BLaER1 treated with 17β-estradiol and CSF1 and Interleukin-3, amounts not matched to agents 10 nM and 100 nM (cell line): ENCODE data around the gene ALK.
"Not testable (repeated sequence)": the region's sequence is repeated elsewhere in the genome, so short reads cannot be mapped to it uniquely, and the experiment has no call there.

Experiments
- H3K27ac ChIP-seq, 11 experiments: shearing (Covaris generic); formaldehyde crosslinking; 2 replicates each; pipeline ENCODE4 v1.8.1; 2022
- H3K27me3 ChIP-seq, 11 experiments: shearing (Covaris generic); formaldehyde crosslinking; 2 replicates each; pipeline ENCODE4 v1.8.1; 2022
- H3K36me3 ChIP-seq, 11 experiments: shearing (Covaris generic); formaldehyde crosslinking; 2 replicates each; pipeline ENCODE4 v1.8.1; 2022
- H3K4me1 ChIP-seq, 10 experiments: shearing (Covaris generic); formaldehyde crosslinking; 2 replicates each; pipeline ENCODE4 v1.8.1; 2022
- H3K4me2 ChIP-seq, 11 experiments: shearing (Covaris generic); formaldehyde crosslinking; 2 replicates each; pipeline ENCODE4 v1.8.1; 2022
- H3K4me3 ChIP-seq, 10 experiments: shearing (Covaris generic); formaldehyde crosslinking; 2 replicates each; pipeline ENCODE4 v1.8.1; 2022
- H3K9ac ChIP-seq, 11 experiments: shearing (Covaris generic); formaldehyde crosslinking; 2 replicates each; pipeline ENCODE4 v1.8.1; 2022
- H3K9me3 ChIP-seq, 11 experiments: shearing (Covaris generic); formaldehyde crosslinking; replicated peaks in 1 of 11; 2 replicates each; pipeline ENCODE4 v1.8.1; 2022
- H4K20me1 ChIP-seq, 11 experiments: shearing (Covaris generic); formaldehyde crosslinking; 2 replicates each; pipeline ENCODE4 v1.8.1; 2022
- Cebpa-rat ChIP-seq, 11 experiments: shearing (Covaris generic); IDR thresholded peaks; 2 replicates each; pipeline ENCODE4 v1.8.1; 2022

ALK gene

DNA sequence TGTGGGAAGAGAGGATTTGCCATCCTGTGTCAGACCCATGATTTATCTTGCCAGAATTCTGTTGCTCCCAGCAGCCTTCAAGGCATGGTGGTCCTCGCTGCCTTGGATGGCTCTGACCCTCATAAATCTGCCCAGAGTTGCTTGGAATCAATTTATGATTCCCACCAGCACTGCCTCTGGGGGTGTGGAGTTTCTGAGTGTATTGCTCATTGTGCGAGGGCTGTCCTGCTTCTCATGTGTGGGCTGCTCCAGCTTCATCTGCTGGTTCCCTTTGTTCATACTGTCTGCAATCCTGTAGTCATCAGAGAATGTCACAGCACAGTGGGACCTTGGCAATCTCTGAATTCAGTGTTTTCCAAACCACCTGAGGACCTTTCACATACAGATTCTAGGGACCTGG, 666.4 kb downstream of the ALK start:
- TF ChIP-seq Cebpa-rat (IDR thresholded peaks at IDR 0.05) = no peak
- no peaks in the 10 kb centered on the region for H3K36me3 ChIP-seq
- H3K27ac ChIP-seq = no peak overlapping the region
- H3K4me1 ChIP-seq = peaks cover 0 to 8% (median 3%) of the 10 kb centered on the region in 10 experiments; a peak in 10 of 20 replicates
- H3K4me3 ChIP-seq = no peak overlapping the region
- H3K4me2 ChIP-seq = no peak overlapping the region
- 0 out of 22 replicates have a peak, but pooled peaks cover 0 to 4% (median 0%) of the 10 kb centered on the region in 11 experiments for H3K9me3 ChIP-seq
- H3K9ac ChIP-seq = no peak overlapping the region
- no peaks in the 10 kb centered on the region for H4K20me1 ChIP-seq
- no peaks in the 10 kb centered on the region for H3K27me3 ChIP-seq

DNA sequence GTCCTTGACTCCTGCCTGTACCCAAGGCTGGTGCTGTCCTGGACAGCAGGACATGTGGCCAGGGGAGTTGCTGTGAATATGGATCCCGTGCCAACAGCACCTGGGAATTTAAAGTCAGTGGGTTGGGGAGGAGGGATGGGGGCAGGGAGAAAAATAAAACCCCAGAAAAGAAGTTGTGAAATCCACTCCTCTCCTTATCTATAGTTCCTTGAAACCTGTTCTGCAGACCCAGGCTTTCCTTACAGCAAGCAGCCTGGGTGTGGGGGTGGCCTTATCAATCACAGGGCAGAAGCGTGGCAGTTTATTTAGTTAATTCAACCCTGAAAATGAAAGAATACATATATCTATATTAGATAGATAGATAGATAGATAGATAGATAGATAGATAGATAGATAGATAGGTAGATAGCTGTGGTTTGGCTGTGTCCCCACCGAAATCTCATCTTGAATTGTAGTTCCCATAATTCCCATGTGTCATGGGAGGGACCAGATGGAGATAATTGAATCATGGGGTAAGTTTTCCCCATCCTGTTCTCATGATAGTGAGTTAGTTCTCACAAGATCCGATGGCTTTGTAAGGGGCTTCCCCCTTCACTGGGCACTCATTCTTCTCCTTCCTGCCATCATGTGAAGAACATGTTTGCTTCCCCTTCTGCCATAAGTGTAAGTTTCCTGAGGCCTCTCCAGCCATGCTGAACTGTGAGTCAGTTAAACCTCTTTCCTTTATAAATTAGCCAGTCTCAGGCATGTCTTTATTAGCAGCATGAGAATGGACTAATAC, 667.7 kb downstream of the ALK start:
- H4K20me1 ChIP-seq, H3K27me3 ChIP-seq, H3K9ac ChIP-seq, H3K4me2 ChIP-seq, H3K9me3 ChIP-seq, H3K27ac ChIP-seq, H3K4me3 ChIP-seq, H3K36me3 ChIP-seq: not testable (repeated sequence)
- H3K4me1 ChIP-seq = peaks cover 0 to 21% (median 16%) of the 10 kb centered on the region in 10 experiments; a peak in 16 of 20 replicates

DNA sequence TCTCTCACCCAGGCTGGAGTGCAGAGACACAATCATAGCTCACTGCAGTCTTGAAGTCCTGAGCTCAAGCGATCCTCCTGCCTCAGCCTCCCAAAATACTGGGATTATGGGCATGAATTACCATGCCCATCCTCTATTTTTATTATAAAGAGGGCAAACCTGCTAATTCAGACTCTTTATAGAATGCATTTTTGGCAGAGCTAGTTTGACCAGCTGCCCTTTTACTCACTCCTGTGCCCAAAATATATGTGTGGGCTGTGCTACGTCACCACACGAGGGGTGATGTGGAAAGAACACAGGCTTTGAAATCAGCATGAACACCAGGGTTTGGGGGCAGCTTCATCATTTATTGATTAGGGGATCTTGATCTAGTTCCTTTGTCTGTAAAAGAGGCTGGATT, 668.4 kb downstream of the ALK start:
- Histone ChIP-seq H3K36me3 (no peaks in the 10 kb centered on the region), H3K4me3 (no peak overlapping the region), H3K9me3 (0 out of 22 replicates have a peak, but pooled peaks cover 0 to 4% (median 0%) of the 10 kb centered on the region in 11 experiments), H4K20me1 (no peaks in the 10 kb centered on the region), H3K4me2 (no peak overlapping the region), H3K27ac (no peak overlapping the region), H3K9ac (no peak overlapping the region), H3K27me3 (no peaks in the 10 kb centered on the region), H3K4me1 (peaks cover 0 to 28% (median 23%) of the 10 kb centered on the region in 10 experiments; a peak in 16 of 20 replicates)
- no peak for TF ChIP-seq Cebpa-rat (IDR thresholded peaks at IDR 0.05)

DNA sequence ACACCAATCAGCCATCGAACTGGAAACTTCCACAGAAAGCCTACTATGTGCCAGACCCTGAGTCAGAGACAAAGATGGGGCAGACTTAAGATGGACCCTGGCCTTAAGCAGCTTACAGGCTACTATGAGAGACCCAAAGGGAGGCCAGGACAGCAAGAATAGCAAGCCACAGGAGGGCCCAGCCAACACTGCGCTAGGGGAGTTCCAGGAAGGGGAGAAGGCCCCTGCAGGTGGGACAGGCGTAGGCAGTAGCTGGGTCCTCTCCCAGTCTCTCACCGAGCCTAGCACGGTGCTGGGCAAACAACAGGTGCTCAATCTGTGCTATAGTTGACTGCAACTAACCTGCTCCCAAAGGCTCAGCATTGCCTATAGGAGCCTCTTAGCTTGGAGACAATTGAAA, 670.0 kb downstream of the ALK start:
- Histone ChIP-seq H3K27me3 (no peaks in the 10 kb centered on the region), H3K9ac (no peak overlapping the region), H3K36me3 (no peaks in the 10 kb centered on the region), H3K4me1 (peaks cover 0 to 29% (median 23%) of the 10 kb centered on the region in 10 experiments; a peak in 16 of 20 replicates), H3K4me3 (no peak overlapping the region), H3K9me3 (0 out of 22 replicates have a peak, but pooled peaks cover 0 to 4% (median 0%) of the 10 kb centered on the region in 11 experiments), H3K4me2 (no peak overlapping the region), H3K27ac (no peak overlapping the region), H4K20me1 (0 out of 22 replicates have a peak, but pooled peaks cover 0 to 3% (median 0%) of the 10 kb centered on the region in 11 experiments)
- TF ChIP-seq Cebpa-rat (IDR thresholded peaks at IDR 0.05) = no peak

DNA sequence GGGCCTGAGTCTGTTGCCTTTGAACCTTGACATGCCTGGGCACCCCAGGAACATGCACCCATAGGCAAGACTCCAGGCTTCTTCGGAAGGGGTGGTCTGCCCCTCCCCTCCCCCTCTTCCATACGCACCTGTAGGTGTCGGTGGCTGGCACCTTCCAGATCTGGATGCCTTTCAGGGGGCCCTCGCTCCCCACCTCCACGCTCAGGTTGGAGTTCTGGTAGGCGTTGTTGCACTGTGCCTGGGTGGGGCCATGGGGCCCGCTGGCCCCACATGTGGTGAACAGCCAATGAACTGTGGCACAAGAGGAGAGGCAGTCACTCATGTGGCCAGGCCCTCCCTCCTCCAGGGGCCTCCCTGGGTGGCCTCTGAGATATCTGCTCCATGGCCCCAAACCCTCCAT, 670.4 kb downstream of the ALK start:
- no peak for TF ChIP-seq Cebpa-rat (IDR thresholded peaks at IDR 0.05)
- Histone ChIP-seq H3K4me1 (peaks cover 0 to 29% (median 23%) of the 10 kb centered on the region in 10 experiments; a peak in 16 of 20 replicates), H3K4me3 (no peak overlapping the region), H3K27me3 (no peaks in the 10 kb centered on the region), H3K27ac (no peak overlapping the region), H3K9ac (no peak overlapping the region), H3K9me3 (0 out of 22 replicates have a peak, but pooled peaks cover 0 to 4% (median 0%) of the 10 kb centered on the region in 11 experiments), H4K20me1 (0 out of 22 replicates have a peak, but pooled peaks cover 0 to 3% (median 0%) of the 10 kb centered on the region in 11 experiments), H3K4me2 (no peak overlapping the region), H3K36me3 (no peaks in the 10 kb centered on the region)

DNA sequence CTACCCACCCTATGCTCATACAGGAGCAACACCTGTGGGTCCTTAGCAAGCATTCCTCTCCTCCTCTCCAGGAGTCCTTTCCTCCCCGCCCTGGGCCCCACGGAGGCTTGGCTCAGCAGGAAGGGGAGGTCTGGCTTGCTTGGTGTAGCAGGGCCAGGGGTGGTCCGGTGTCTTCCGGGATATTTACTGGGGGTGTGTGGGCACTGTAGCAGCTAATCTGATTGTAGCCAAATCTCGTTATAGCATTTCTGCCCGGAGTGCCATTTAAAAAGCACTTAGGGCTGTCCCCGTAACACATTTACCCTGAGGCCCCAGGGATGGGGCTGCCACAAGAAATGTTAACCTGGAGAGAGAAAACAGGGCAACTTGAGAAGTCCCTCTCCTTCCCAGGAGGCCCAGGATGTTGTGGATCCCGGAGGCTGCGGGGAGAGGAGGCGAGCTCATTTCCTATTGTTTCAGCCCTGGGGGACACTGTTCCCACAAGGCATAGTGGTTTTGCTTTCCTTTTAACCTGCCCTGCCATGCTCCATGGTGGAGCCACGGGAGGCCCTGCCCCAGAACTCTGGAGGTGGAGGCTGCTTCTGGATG, 671.6 kb downstream of the ALK start:
- no peak for TF ChIP-seq Cebpa-rat (IDR thresholded peaks at IDR 0.05)

DNA sequence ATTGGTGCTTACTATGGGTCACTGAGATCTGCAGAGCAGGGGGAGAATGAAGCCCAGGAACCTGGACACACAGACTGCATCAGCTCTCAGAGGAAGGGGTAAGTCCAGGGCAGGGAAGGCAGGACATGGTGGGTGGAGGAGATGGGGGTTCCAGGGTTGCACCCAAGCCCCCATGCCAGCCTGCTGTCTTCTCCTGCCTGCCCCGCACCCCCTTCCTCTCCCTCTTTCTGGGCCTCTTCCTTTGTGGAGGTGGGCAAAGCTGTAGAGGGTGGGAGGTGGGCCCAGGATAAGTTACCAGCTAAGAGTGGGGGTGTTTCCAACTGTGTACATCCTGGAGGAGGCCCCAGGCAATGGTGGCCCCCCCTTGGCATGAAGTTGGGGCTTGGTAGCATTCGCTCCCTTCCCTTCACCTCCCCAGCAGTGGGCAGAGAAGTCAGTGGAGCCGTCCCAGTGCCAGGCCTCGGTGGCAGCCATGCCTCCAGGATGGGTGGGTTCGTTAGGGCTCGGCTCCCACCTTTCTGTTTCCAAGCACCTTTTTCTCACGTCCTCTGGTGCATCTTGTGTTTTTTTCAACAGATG, 674.0 kb downstream of the ALK start:
- Histone ChIP-seq H3K4me3 (no peak overlapping the region), H3K9me3 (0 out of 22 replicates have a peak, but pooled peaks cover 0 to 4% (median 0%) of the 10 kb centered on the region in 11 experiments), H3K4me1 (peaks cover 0 to 29% (median 23%) of the 10 kb centered on the region in 10 experiments; a peak in 16 of 20 replicates), H3K36me3 (no peaks in the 10 kb centered on the region), H4K20me1 (0 out of 22 replicates have a peak, but pooled peaks cover 0 to 3% (median 0%) of the 10 kb centered on the region in 11 experiments), H3K9ac (no peak overlapping the region), H3K27me3 (no peaks in the 10 kb centered on the region), H3K4me2 (no peak overlapping the region), H3K27ac (peak overlapping the region in 1 of 11 experiments; percentile 40; a peak in 2 of 22 replicates)
- no peak for TF ChIP-seq Cebpa-rat (IDR thresholded peaks at IDR 0.05)

More for the DNA sequence above, 671.6 kb downstream of the ALK start:
- Histone ChIP-seq H3K9me3 (0 out of 22 replicates have a peak, but pooled peaks cover 0 to 4% (median 0%) of the 10 kb centered on the region in 11 experiments), H3K4me1 (peaks cover 0 to 29% (median 23%) of the 10 kb centered on the region in 10 experiments; a peak in 16 of 20 replicates), H3K4me2 (peak overlapping the region in 8 of 11 experiments; percentile 18 to 46 (median 38); a peak in 8 of 22 replicates), H3K36me3 (no peaks in the 10 kb centered on the region), H4K20me1 (0 out of 22 replicates have a peak, but pooled peaks cover 0 to 3% (median 0%) of the 10 kb centered on the region in 11 experiments), H3K9ac (no peak overlapping the region), H3K27ac (no peak overlapping the region), H3K4me3 (no peak overlapping the region), H3K27me3 (no peaks in the 10 kb centered on the region)

DNA sequence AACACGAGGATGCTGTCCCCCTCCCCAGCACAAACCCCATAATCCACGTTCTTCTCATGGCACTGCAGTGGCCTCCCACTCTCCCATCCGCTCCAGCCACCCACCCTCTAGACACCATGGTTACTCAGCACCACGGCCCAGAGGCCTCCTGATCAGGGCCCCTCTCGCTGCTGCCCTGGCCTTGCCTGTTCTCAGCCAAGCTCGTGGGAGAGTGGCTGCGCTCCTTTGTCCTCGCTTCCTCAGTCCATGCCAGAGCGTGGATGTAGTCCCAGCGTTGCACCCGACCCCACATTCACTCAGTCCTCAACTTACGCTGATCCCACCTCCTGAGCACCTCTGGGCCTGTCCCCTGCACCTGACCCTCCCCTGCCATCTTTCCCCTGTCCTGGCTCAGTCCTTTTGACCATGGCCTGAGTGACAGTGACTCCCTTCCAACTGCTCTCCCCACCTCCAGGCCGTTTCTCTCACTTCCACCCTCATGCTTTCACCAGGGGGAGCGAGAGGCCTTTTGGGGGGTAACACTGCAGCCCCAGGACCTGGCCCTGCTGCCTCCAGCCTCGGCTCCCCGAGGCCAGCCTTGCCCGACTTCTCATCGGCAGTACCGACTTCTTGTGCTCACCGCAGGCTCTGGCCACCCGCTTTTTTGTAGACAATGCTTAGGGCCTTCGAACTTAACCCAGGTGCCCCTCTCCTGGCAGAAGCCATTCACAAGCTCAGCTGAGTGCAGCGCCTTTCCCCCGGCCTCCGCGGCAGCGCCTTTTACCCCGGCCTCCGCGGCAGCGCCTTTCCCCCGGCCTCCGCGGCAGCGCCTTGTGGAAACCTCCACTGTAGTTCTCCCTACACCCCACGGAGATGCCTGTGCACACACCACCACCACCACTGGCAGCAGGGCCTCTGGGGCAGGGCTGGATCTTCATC, 674.7 kb downstream of the ALK start:
- no peak overlapping the region for H3K27ac ChIP-seq
- no peaks in the 10 kb centered on the region for H3K27me3 ChIP-seq

More for the DNA sequence above, 674.7 kb downstream of the ALK start:
- no peaks in the 10 kb centered on the region for H3K36me3 ChIP-seq
- peaks cover 0 to 29% (median 23%) of the 10 kb centered on the region in 10 experiments; a peak in 16 of 20 replicates for H3K4me1 ChIP-seq
- H3K9ac ChIP-seq = no peak overlapping the region
- 0 out of 22 replicates have a peak, but pooled peaks cover 0 to 4% (median 0%) of the 10 kb centered on the region in 11 experiments for H3K9me3 ChIP-seq
- no peak overlapping the region for H3K4me2 ChIP-seq
- TF ChIP-seq Cebpa-rat (IDR thresholded peaks at IDR 0.05) = no peak
- H4K20me1 ChIP-seq = 0 out of 22 replicates have a peak, but pooled peaks cover 0 to 3% (median 0%) of the 10 kb centered on the region in 11 experiments
- H3K4me3 ChIP-seq = no peak overlapping the region
